ENCODE measurements around the gene HDAC9.
"Not testable (repeated sequence)": the region's sequence is repeated elsewhere in the genome, so short reads cannot be mapped to it uniquely, and the experiment has no call there.

The HDAC9 gene

DNA sequence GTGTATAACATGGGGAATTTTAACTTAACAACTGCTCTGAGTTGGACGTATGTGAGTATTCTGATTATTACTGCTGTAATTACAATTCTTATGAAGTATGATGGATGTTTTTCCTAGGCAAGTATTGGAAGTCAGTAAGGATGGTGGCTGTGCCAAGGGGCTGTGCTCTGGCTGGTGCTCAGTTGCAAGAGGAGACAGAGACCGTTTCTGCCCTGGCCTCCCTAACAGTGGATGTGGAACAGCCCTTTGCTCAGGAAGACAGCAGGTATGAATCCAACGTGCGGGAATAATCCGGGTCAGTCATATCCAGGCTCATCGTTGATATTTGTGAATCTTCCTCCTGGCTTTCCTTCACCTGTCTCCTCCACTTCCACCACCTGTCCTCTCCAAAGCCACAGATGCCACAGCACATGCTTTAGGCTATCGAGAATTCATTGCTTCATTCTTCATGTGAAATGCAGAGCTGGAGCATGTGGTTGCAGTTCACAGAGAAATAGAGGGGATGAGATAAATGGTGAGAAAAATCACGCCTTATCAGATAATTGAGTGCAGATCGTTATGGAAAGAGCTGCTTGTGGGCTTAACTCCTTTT is 480.2 kb downstream of the HDAC9 start:
- no peak overlapping the region for H3K4me3 ChIP-seq (replicated peaks; ENCODE audit: low read depth, low read length)
- DNase-seq (ENCODE audit: extremely low read depth, low read depth) = no peak
- no peak for TF ChIP-seq CTCF (IDR thresholded peaks at IDR 0.05; ENCODE audit: low read depth, low read length, missing control alignments)

GRCh38 chr7:18976715-18977471 is 481.3 kb downstream of the HDAC9 start:
- no peak for DNase-seq (ENCODE audit: extremely low read depth, low read depth)
- no peak overlapping the region for H3K4me3 ChIP-seq (replicated peaks; ENCODE audit: low read depth, low read length)
- TF ChIP-seq CTCF (IDR thresholded peaks at IDR 0.05; ENCODE audit: low read depth, low read length, missing control alignments) = no peak

- DNase-seq (ENCODE audit: extremely low read depth, low read depth) = peak; percentile 88
- TF ChIP-seq CTCF (IDR thresholded peaks at IDR 0.05; ENCODE audit: low read depth, low read length, missing control alignments) = no peak
- H3K4me3 ChIP-seq (replicated peaks; ENCODE audit: low read depth, low read length) = no peak overlapping the region
These were observed 482.6 kb downstream of the HDAC9 start for GRCh38 chr7:18978108-18978495.

- H3K4me3 ChIP-seq (replicated peaks; ENCODE audit: low read depth, low read length); DNase-seq (ENCODE audit: extremely low read depth, low read depth): not testable (repeated sequence)
These were observed 495.2 kb downstream of the HDAC9 start for GRCh38 chr7:18990700-18991099.

DNA sequence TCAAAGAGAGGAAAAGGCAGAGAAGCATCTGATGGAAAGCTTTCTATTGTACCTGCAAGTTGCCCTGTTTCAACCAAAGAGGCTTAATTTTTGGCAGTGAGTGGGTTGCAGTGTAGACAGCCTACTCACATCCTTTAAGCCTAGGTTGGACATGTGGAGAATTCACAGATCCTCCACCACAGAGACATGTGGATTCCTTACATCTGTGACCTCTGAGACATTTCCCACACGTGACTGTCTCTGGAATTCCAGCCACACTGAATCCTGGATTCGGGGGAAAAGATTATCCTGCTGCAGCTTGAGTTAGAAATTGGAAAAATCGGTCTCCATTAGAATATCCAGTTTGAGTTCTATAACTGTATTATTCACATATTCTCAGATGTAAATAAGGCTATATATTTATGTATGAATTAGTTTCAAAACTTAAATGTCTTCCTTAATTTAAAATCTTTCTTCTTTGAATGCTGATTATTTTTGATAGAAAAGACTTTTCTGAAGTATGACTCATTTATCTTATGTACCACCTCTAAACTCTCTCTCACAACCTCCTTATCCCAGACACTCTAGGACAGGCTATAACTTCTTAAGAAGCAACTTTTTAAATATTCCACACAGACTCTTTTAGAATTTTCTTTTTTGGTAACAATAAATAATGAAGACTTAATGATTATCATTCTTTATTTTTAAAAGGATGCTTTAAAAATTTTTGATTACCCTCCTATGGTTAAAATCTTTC is 498.6 kb downstream of the HDAC9 start:
- peak; percentile 19 for DNase-seq (ENCODE audit: extremely low read depth, low read depth)
- TF ChIP-seq CTCF (IDR thresholded peaks at IDR 0.05; ENCODE audit: low read depth, low read length, missing control alignments) = no peak
- no peak overlapping the region for H3K4me3 ChIP-seq (replicated peaks; ENCODE audit: low read depth, low read length)

DNA sequence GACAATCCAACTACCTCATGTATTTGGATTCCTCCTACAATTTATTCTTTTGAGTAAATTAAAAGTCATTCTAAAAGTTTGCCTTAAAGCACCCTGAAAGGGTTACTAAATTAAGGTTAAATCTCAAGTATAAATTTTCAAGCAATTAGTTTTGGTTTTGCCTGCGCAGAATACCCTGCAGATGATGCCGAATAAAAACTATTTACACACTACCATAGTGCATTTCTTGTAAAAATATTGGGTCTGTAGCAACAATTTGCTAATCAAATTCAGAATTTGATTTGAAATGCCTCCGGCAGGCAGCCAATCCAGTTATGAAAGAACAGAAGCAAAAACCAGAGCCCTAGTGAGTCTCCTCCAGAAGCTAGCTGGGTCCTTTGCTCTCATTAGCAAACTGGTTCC is 499.7 kb downstream of the HDAC9 start:
- no peak overlapping the region for H3K4me3 ChIP-seq (replicated peaks; ENCODE audit: low read depth, low read length)
- TF ChIP-seq CTCF (IDR thresholded peaks at IDR 0.05; ENCODE audit: low read depth, low read length, missing control alignments) = no peak
- DNase-seq (ENCODE audit: extremely low read depth, low read depth) = no peak

GRCh38 chr7:18995811-18996426 is 500.4 kb downstream of the HDAC9 start:
- DNase-seq (ENCODE audit: extremely low read depth, low read depth) = no peak
- no peak for TF ChIP-seq CTCF (IDR thresholded peaks at IDR 0.05; ENCODE audit: low read depth, low read length, missing control alignments)
- H3K4me3 ChIP-seq (replicated peaks; ENCODE audit: low read depth, low read length) = no peak overlapping the region
